ENCODE results near the gene KMT2B. TPM values are rescaled to one million over a fixed set of nuclear protein-coding genes. Genes with fewer than 3 reads are reported as not detected.

The KMT2B gene
- total and polyA plus RNA-seq, 2 of the 8 experiments (the other 6 are each of a cell fraction or from before 2014, with no cell fraction given), result 26.7 to 38.6 TPM

DNA sequence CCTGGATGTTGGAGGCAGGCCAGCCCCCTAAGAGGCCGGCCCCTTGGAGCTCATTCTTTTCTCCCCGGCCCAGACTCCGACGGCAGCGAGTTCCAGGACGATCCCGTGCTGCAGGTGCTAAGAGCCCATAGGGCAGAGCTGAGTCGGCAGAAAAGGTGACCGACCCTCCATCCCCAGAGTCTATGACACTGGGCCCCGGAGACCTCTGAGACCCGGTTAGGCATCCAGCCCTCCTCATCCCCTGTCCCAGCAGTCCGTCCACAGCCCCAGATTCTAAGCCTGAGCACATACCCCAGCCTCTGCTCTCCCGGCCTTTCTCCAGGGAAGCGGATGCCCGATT lies 50.2 kb downstream of the KMT2B start:
- H3K79me2 ChIP-seq (ENCODE audit: control insufficient read depth in 1 of 2, insufficient read depth in 2 of 2, low read length in 2 of 2), result no peaks in the 10 kb centered on the region
- no peak overlapping the region for H2BK15ac ChIP-seq (ENCODE audit: low read length)
- CTCF ChIA-PET (ENCODE audit: partially characterized antibody), result interaction anchor here (1.2 to 2.5 kb wide), 3 partner anchors 24 to 74 kb away, joined by 3 to 9 read pairs (median 6); no protein-coding TSS in a partner anchor
- TF ChIP-seq SIX5 (IDR thresholded peaks at IDR 0.05; ENCODE audit: low read depth, low read length), result no peak
- no peak for TF ChIP-seq KDM4A (IDR thresholded peaks at IDR 0.05; ENCODE audit: low read depth, low read length, severe bottlenecking)
- TF ChIP-seq POLR2AphosphoS5 (IDR thresholded peaks at IDR 0.05; ENCODE audit: low read depth, low read length), result no peak
- TF ChIP-seq MAFK (IDR thresholded peaks at IDR 0.05; ENCODE audit: low read depth, low read length), result peak; percentile 78; the same call in 1 of the 2 replicates
- TF ChIP-seq PHF8 (conservative IDR thresholded peaks at IDR 0.05; ENCODE audit: low read depth, low read length), result no peak
- DNase-seq (ENCODE audit: low read depth in 1 of 2, low spot score in 2 of 2), result no peak
- no peak overlapping the region for H2BK12ac ChIP-seq (ENCODE audit: low read depth, low read length)
- H3K23me2 ChIP-seq (ENCODE audit: low read depth, low read length), result no peaks in the 10 kb centered on the region; the same call in 1 of the 2 replicates
- H3K9ac ChIP-seq (replicated peaks in 1 of 4; ENCODE audit: extremely low read depth in 1 of 4, low read depth in 3 of 4, low read length in 3 of 4), result no peak overlapping the region
- no peak overlapping the region for H3K27ac ChIP-seq (ENCODE audit: low read depth, low read length)
- peaks cover 4 to 5% of the 10 kb centered on the region in 2 experiments for H4K20me1 ChIP-seq (replicated peaks in 1 of 2; ENCODE audit: control insufficient read depth in 1 of 2, insufficient read depth in 2 of 2, low read length in 2 of 2)
- H3K36me3 ChIP-seq (ENCODE audit: control insufficient read depth in 2 of 4, insufficient read depth in 4 of 4, low read length in 3 of 4), result peaks cover 0 to 6% (median 3%) of the 10 kb centered on the region in 4 experiments; a peak in 4 of 8 replicates
- no peak for FAIRE-seq
- no peak overlapping the region for H4K5ac ChIP-seq (ENCODE audit: insufficient read length, low read depth, low read length)
- H3K14ac ChIP-seq (ENCODE audit: insufficient read length), result no peak overlapping the region
- H3K27me3 ChIP-seq (replicated peaks in 1 of 4; ENCODE audit: control insufficient read depth in 3 of 4, extremely low read depth in 1 of 4, insufficient read depth in 3 of 4, low read length in 3 of 4), result no peaks in the 10 kb centered on the region; a peak in 1 of 7 replicates
- H2BK20ac ChIP-seq (ENCODE audit: low read length), result no peak overlapping the region
- 48% methylated on average over 15 of the region's 15 CpGs; no CpG with 5 or more reads in 1 of the 2 experiments for WGBS, 2 experiments (ENCODE audit: extremely low coverage in 1 of 2, insufficient coverage in 1 of 2, insufficient read length in 1 of 2, insufficient replicate concordance in 2 of 2, low coverage in 1 of 2, low lambda C conversion rate in 2 of 2, missing lambda C conversion rate in 1 of 2)
- no peak overlapping the region for H3K4me3 ChIP-seq (ENCODE audit: extremely low read depth in 1 of 4, insufficient read depth in 2 of 4, low read depth in 3 of 4, low read length in 4 of 4)
- H3K23ac ChIP-seq (ENCODE audit: insufficient read length), result no peak overlapping the region
- H4K91ac ChIP-seq (replicated peaks; ENCODE audit: insufficient read length, low read length), result no peak overlapping the region
- POLR2A ChIA-PET (ENCODE audit: partially characterized antibody), result interaction anchor here (0.6 to 2.8 kb wide), 6 partner anchors 8 to 257 kb away, joined by 3 to 11 read pairs (median 6); partner anchors contain the start of genes HSPB6, PROSER3, PSENEN and U2AF1L4
- H2BK5ac ChIP-seq (ENCODE audit: low read depth, low read length), result no peak overlapping the region
- H3K9me3 ChIP-seq (ENCODE audit: insufficient read depth in 2 of 2, low read depth in 1 of 2, low read length in 1 of 2), result no peaks in the 10 kb centered on the region
- H2AK5ac ChIP-seq (ENCODE audit: low read depth, low read length), result no peak overlapping the region
- H3K4me2 ChIP-seq (ENCODE audit: insufficient read depth in 1 of 2, low read depth in 2 of 2, low read length in 2 of 2), result peak overlapping the region; percentile 13 to 36
- no peak overlapping the region for H3K4ac ChIP-seq (replicated peaks; ENCODE audit: insufficient read length, low read depth, low read length)
- no peak overlapping the region for H3K56ac ChIP-seq (replicated peaks; ENCODE audit: insufficient read length, low read depth, low read length)
- peak overlapping the region; percentile 48 for H3K18ac ChIP-seq (ENCODE audit: extremely low read depth, low read length)
- no peak overlapping the region for H2BK120ac ChIP-seq (replicated peaks; ENCODE audit: low read depth, low read length)
- no peaks in the 10 kb centered on the region; the same call in 1 of the 2 replicates for H3K79me1 ChIP-seq (ENCODE audit: low read depth, low read length)
- H3K4me1 ChIP-seq (replicated peaks in 1 of 4; ENCODE audit: control insufficient read depth in 3 of 4, insufficient read depth in 4 of 4, low read length in 3 of 4), result peaks cover 0 to 13% (median 7%) of the 10 kb centered on the region in 4 experiments; a peak in 5 of 7 replicates
- H2AFZ ChIP-seq (ENCODE audit: low read length), result no peak overlapping the region
- peak overlapping the region; percentile 58; the same call in 1 of the 2 replicates for H4K8ac ChIP-seq (ENCODE audit: extremely low read depth, insufficient read depth, low read length)

Data from H1 (cell line).